Measurements from ENCODE around the gene DYRK1A. TPM values are rescaled to one million over a fixed set of nuclear protein-coding genes. Genes with fewer than 3 reads are reported as not detected.

The DYRK1A gene
- total RNA-seq, 5 donors from 2014 or later (not counting 1 experiment from before 2014, with no cell fraction given), result 113 to 149 (median 115) TPM

DNA sequence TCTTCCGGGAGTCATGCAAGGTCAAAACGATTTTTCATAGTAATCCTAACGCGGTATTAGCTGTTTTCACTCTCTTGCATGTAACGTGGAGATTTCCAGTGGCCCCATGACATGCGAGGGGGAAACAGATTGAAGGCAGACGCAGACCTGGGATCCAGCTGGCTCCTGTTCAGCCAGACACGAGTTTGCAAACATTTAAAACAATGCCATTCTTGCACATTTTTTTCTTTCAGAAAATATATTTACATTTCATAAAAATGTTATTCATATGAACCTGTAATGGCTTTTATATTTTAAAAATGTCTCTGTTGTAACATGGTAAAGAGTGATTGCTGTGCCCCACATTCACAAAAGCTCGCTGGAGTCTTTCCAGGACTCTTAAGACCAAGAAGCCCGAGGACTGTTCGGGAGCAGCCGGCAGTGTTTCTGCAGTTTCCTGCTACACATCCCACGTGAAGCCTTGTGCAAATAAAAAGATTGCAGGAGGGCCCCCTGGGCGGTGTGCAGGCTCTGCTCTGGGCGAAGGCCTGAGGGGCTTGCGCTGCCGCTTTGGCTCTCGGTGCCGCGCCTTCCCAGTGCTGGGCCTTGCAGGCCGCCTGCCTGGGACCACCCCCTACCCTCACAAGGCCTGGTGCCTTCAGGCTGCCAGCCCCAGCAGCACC, 184.9 kb downstream of the DYRK1A start:
- Mint-ChIP-seq H3K9me3 (peaks cover 0 to 4% (median 0%) of the 10 kb centered on the region in 3 donors), H3K36me3 (no peaks in the 10 kb centered on the region), H3K4me1 (peaks cover 10 to 20% (median 14%) of the 10 kb centered on the region in 3 donors), H3K27ac (no peak overlapping the region), H3K4me3 (no peak overlapping the region), H3K27me3 (peaks cover 19 to 39% of the 10 kb centered on the region in 2 donors)
- Histone ChIP-seq H3K4me1 (ENCODE audit: control insufficient read depth in 1 of 2, extremely low read depth in 1 of 2, insufficient read depth in 2 of 2, low read length in 2 of 2) (peaks cover 3 to 5% of the 10 kb centered on the region in 2 experiments), H3K27ac (ENCODE audit: low read length) (no peak overlapping the region), H3K36me3 (ENCODE audit: control insufficient read depth in 2 of 2, extremely low read depth in 1 of 2, insufficient read depth in 1 of 2, low read length in 1 of 2) (no peaks in the 10 kb centered on the region), H3K4me3 (ENCODE audit: control insufficient read depth in 1 of 2, extremely low read depth in 1 of 2, low read length in 1 of 2) (no peak overlapping the region), H3K9me3 (no peaks in the 10 kb centered on the region), H3K27me3 (replicated peaks in 1 of 2; ENCODE audit: control insufficient read depth in 2 of 2, extremely low read depth in 1 of 2, insufficient read depth in 2 of 2, low read length in 1 of 2) (peaks cover 0 to 37% of the 10 kb centered on the region in 2 experiments)
- ChIA-PET CTCF (no interaction called here), POLR2A (no interaction called here)
- 88% methylated on average over 19 of the region's 21 CpGs for WGBS (ENCODE audit: insufficient coverage)
- no peak for ATAC-seq (replicated peaks in 1 of 4)
- DNase-seq, result no peak

DNA sequence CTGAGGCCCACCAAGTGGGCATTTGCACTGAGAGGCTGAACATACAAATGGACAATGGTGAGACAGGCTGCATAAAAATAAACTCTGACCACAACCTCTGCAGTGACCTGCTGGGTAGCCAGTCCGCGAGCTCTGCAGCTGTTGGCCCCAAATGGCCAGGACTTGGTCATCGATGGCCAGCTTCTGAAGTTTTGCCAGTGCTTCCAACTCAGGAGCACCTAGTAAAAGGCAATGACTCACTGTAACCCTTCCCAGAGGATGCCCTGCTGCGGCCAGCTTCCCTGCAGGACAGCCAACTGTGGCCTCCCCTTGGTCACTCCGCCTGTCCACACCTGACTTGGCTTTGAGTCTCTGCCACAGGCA, 185.4 kb downstream of the DYRK1A start:
- Histone ChIP-seq H3K27ac (ENCODE audit: low read length) (no peak overlapping the region), H3K27me3 (replicated peaks in 1 of 2; ENCODE audit: control insufficient read depth in 2 of 2, extremely low read depth in 1 of 2, insufficient read depth in 2 of 2, low read length in 1 of 2) (peaks cover 0 to 35% of the 10 kb centered on the region in 2 experiments), H3K4me1 (ENCODE audit: control insufficient read depth in 1 of 2, extremely low read depth in 1 of 2, insufficient read depth in 2 of 2, low read length in 2 of 2) (peaks cover 2 to 3% of the 10 kb centered on the region in 2 experiments), H3K4me3 (ENCODE audit: control insufficient read depth in 1 of 2, extremely low read depth in 1 of 2, low read length in 1 of 2) (no peak overlapping the region), H3K36me3 (ENCODE audit: control insufficient read depth in 2 of 2, extremely low read depth in 1 of 2, insufficient read depth in 1 of 2, low read length in 1 of 2) (no peaks in the 10 kb centered on the region), H3K9me3 (no peaks in the 10 kb centered on the region)
- Mint-ChIP-seq H3K4me3 (no peak overlapping the region), H3K36me3 (no peaks in the 10 kb centered on the region), H3K4me1 (peaks cover 8 to 17% (median 9%) of the 10 kb centered on the region in 3 donors), H3K27ac (no peak overlapping the region), H3K9me3 (peaks cover 0 to 4% (median 0%) of the 10 kb centered on the region in 3 donors), H3K27me3 (peaks cover 15 to 34% of the 10 kb centered on the region in 2 donors)
- ATAC-seq (replicated peaks in 1 of 4) (no peak), DNase-seq (no peak)
- CTCF ChIA-PET, result no interaction called here
- 100% methylated on average over 4 of the region's 5 CpGs for WGBS (ENCODE audit: insufficient coverage)
- POLR2A ChIA-PET, result no interaction called here

DNA sequence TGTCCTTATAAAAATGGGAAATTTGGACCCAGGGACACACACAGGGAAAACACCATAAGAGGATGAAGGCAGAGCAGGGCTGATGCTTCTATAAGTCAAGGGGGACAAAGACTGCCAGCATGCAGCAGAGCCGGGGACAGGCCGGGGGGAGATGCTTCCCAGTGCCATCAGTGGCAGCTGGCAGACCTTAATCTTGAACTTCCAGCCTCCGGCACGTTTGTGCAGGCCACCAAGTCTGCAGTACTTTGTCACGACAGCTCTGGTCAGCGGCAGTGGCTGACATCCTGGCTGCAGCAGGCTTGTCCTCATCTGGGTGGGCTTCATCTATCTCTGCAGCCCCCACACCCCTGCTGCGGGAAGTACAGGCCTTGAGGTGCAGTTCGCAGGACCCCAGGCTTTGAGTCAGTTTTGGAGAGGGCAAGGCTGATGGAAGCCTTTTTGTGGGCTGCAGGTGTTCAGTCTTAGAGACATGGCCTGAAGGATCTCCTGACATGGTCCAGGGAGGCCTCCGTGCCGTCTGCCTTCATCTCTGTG, 186.0 kb downstream of the DYRK1A start:
- H3K27me3 ChIP-seq (replicated peaks in 1 of 2; ENCODE audit: control insufficient read depth in 2 of 2, extremely low read depth in 1 of 2, insufficient read depth in 2 of 2, low read length in 1 of 2), result peaks cover 0 to 36% of the 10 kb centered on the region in 2 experiments
- peaks cover 0 to under 1% of the 10 kb centered on the region in 2 experiments for H3K4me1 ChIP-seq (ENCODE audit: control insufficient read depth in 1 of 2, extremely low read depth in 1 of 2, insufficient read depth in 2 of 2, low read length in 2 of 2)
- peaks cover 0 to 4% (median 0%) of the 10 kb centered on the region in 3 donors for H3K9me3 Mint-ChIP-seq
- no peaks in the 10 kb centered on the region for H3K36me3 Mint-ChIP-seq
- no peak overlapping the region for H3K4me3 Mint-ChIP-seq
- H3K4me3 ChIP-seq (ENCODE audit: control insufficient read depth in 1 of 2, extremely low read depth in 1 of 2, low read length in 1 of 2), result no peak overlapping the region
- ChIA-PET POLR2A (no interaction called here), CTCF (no interaction called here)
- ATAC-seq (replicated peaks in 1 of 4) (no peak), DNase-seq (no peak)
- 86% methylated on average over 8 of the region's 10 CpGs for WGBS (ENCODE audit: insufficient coverage)
- no peaks in the 10 kb centered on the region for H3K9me3 ChIP-seq
- peaks cover 9 to 28% of the 10 kb centered on the region in 2 donors for H3K27me3 Mint-ChIP-seq
- H3K27ac ChIP-seq (ENCODE audit: low read length), result no peak overlapping the region
- no peaks in the 10 kb centered on the region for H3K36me3 ChIP-seq (ENCODE audit: control insufficient read depth in 2 of 2, extremely low read depth in 1 of 2, insufficient read depth in 1 of 2, low read length in 1 of 2)
- no peak overlapping the region for H3K27ac Mint-ChIP-seq
- peaks cover 4 to 11% (median 4%) of the 10 kb centered on the region in 3 donors for H3K4me1 Mint-ChIP-seq

DNA sequence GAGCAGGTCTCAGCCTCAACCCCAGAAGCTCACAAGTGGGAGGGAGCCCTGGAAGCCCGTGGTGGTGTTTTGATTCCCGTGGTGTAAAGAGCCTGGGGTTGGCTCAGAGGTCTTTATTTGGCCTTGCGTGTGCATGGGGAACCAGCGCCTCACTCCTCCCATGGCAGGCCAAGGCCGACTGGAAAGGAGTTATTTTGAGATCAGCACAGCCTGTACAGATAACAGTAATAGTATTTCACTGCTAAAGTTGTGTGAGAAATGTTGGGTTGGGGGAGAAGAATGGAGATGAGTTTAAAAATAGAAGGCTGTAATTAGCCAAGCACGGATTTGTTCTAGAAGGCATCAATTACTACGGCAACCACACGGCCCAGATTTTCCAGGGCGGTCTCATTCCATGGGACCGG, 186.5 kb downstream of the DYRK1A start:
- Mint-ChIP-seq H3K4me1 (peaks cover 0 to 5% (median 0%) of the 10 kb centered on the region in 3 donors), H3K9me3 (peaks cover 0 to 4% (median 0%) of the 10 kb centered on the region in 3 donors), H3K4me3 (no peak overlapping the region), H3K27me3 (peaks cover 5 to 25% of the 10 kb centered on the region in 2 donors), H3K27ac (no peak overlapping the region), H3K36me3 (no peaks in the 10 kb centered on the region)
- H3K27ac ChIP-seq (ENCODE audit: low read length), result no peak overlapping the region
- DNase-seq (no peak), ATAC-seq (replicated peaks in 1 of 4) (no peak)
- WGBS (ENCODE audit: insufficient coverage), result 88% methylated on average over 6 of the region's 10 CpGs
- H3K36me3 ChIP-seq (ENCODE audit: control insufficient read depth in 2 of 2, extremely low read depth in 1 of 2, insufficient read depth in 1 of 2, low read length in 1 of 2), result no peaks in the 10 kb centered on the region
- ChIA-PET CTCF (no interaction called here), POLR2A (no interaction called here)
- H3K4me3 ChIP-seq (ENCODE audit: control insufficient read depth in 1 of 2, extremely low read depth in 1 of 2, low read length in 1 of 2), result no peak overlapping the region
- H3K27me3 ChIP-seq (replicated peaks in 1 of 2; ENCODE audit: control insufficient read depth in 2 of 2, extremely low read depth in 1 of 2, insufficient read depth in 2 of 2, low read length in 1 of 2), result peaks cover 0 to 40% of the 10 kb centered on the region in 2 experiments
- H3K9me3 ChIP-seq, result no peaks in the 10 kb centered on the region
- H3K4me1 ChIP-seq (ENCODE audit: control insufficient read depth in 1 of 2, extremely low read depth in 1 of 2, insufficient read depth in 2 of 2, low read length in 2 of 2), result no peaks in the 10 kb centered on the region

GRCh38 chr21:37554661-37555379, 188.2 kb downstream of the DYRK1A start:
- no peak for DNase-seq
- ChIA-PET POLR2A (no interaction called here), CTCF (interaction anchor here in 1 of 2 donors (1.2 kb wide), 1 partner anchor 9 kb away, joined by 4 read pairs; no protein-coding TSS in a partner anchor)
- WGBS (ENCODE audit: insufficient coverage), result 91% methylated on average over 8 of the region's 15 CpGs
- Histone ChIP-seq H3K4me1 (ENCODE audit: control insufficient read depth in 1 of 2, extremely low read depth in 1 of 2, insufficient read depth in 2 of 2, low read length in 2 of 2) (no peaks in the 10 kb centered on the region), H3K27ac (ENCODE audit: low read length) (no peak overlapping the region), H3K4me3 (ENCODE audit: control insufficient read depth in 1 of 2, extremely low read depth in 1 of 2, low read length in 1 of 2) (no peak overlapping the region), H3K27me3 (replicated peaks in 1 of 2; ENCODE audit: control insufficient read depth in 2 of 2, extremely low read depth in 1 of 2, insufficient read depth in 2 of 2, low read length in 1 of 2) (peaks cover 0 to 40% of the 10 kb centered on the region in 2 experiments), H3K36me3 (ENCODE audit: control insufficient read depth in 2 of 2, extremely low read depth in 1 of 2, insufficient read depth in 1 of 2, low read length in 1 of 2) (no peaks in the 10 kb centered on the region), H3K9me3 (no peaks in the 10 kb centered on the region)
- H3K36me3 Mint-ChIP-seq, result no peaks in the 10 kb centered on the region
- no peak overlapping the region for H3K4me3 Mint-ChIP-seq
- H3K4me1 Mint-ChIP-seq, result no peaks in the 10 kb centered on the region
- H3K27me3 Mint-ChIP-seq, result peaks cover 4 to 19% of the 10 kb centered on the region in 2 donors
- H3K27ac Mint-ChIP-seq, result no peak overlapping the region
- H3K9me3 Mint-ChIP-seq, result peaks cover 3 to 6% (median 4%) of the 10 kb centered on the region in 3 donors
- no peak for ATAC-seq (replicated peaks in 1 of 4)

- Histone ChIP-seq H3K27ac (ENCODE audit: low read length) (no peak overlapping the region), H3K36me3 (ENCODE audit: control insufficient read depth in 2 of 2, extremely low read depth in 1 of 2, insufficient read depth in 1 of 2, low read length in 1 of 2) (no peaks in the 10 kb centered on the region), H3K27me3 (replicated peaks in 1 of 2; ENCODE audit: control insufficient read depth in 2 of 2, extremely low read depth in 1 of 2, insufficient read depth in 2 of 2, low read length in 1 of 2) (peaks cover 0 to 40% of the 10 kb centered on the region in 2 experiments), H3K9me3 (no peaks in the 10 kb centered on the region), H3K4me1 (ENCODE audit: control insufficient read depth in 1 of 2, extremely low read depth in 1 of 2, insufficient read depth in 2 of 2, low read length in 2 of 2) (no peaks in the 10 kb centered on the region), H3K4me3 (ENCODE audit: control insufficient read depth in 1 of 2, extremely low read depth in 1 of 2, low read length in 1 of 2) (no peak overlapping the region)
- DNase-seq (no peak), ATAC-seq (replicated peaks in 1 of 4) (no peak)
- H3K9me3 Mint-ChIP-seq, result peaks cover 0 to 6% (median 3%) of the 10 kb centered on the region in 3 donors
- H3K36me3 Mint-ChIP-seq, result no peaks in the 10 kb centered on the region
- no peaks in the 10 kb centered on the region for H3K4me1 Mint-ChIP-seq
- POLR2A ChIA-PET, result no interaction called here
- peaks cover 4 to 16% of the 10 kb centered on the region in 2 donors for H3K27me3 Mint-ChIP-seq
- 82% methylated on average over 13 of the region's 15 CpGs for WGBS (ENCODE audit: insufficient coverage)
- H3K4me3 Mint-ChIP-seq, result no peak overlapping the region
- CTCF ChIA-PET, result interaction anchor here in 1 of 2 donors (1.2 kb wide), 1 partner anchor 8 kb away, joined by 4 read pairs; no protein-coding TSS in a partner anchor
- H3K27ac Mint-ChIP-seq, result no peak overlapping the region
Measured at GRCh38 chr21:37555672-37556261, 189.2 kb downstream of the DYRK1A start.
